HEK293 (cell line): ENCODE data around the gene NCKAP1.

Source experiments
- CTCF ChIA-PET: fragments of 350-600 bp; formaldehyde crosslinking; extraction: SDS; loops from one replicate; lab custom pipeline; 2021; ENCODE audit warnings: antibody characterized with exemption; lab: Yijun Ruan, JAX
- POLR2A ChIA-PET: fragments of 300-600 bp; formaldehyde crosslinking; extraction: SDS; loops from one replicate; lab custom pipeline; 2020; ENCODE audit warnings: antibody characterized with exemption, inconsistent platforms; lab: Yijun Ruan, JAX
- H3K27ac ChIP-seq: fragments of 200-500 bp; sonication (Bioruptor generic); 2 replicates; pipeline ENCODE4 v1.5.1; 2014; ENCODE audit warnings: low read depth, low read length, control low read depth, inconsistent platforms; ENCODE audit errors: extremely low read depth
- H3K36me3 ChIP-seq, 2 experiments: fragments of 200-500 bp in 1 of 2; sonication (Bioruptor generic) in 1 of 2; 1 replicate in 1 of 2; 2 replicates in 1 of 2; pipeline ENCODE4 v1.5.1; 2014 to 2017; ENCODE audit warnings: inconsistent platforms in 2 of 2, low read length in 2 of 2; ENCODE audit not compliant: control insufficient read depth in 2 of 2, insufficient read depth in 1 of 2
- H3K4me1 ChIP-seq: fragments of 200-500 bp; sonication (Bioruptor generic); 2 replicates; pipeline ENCODE4 v1.5.1; 2014; ENCODE audit warnings: mild to moderate bottlenecking, low read length, inconsistent platforms; ENCODE audit not compliant: control insufficient read depth, insufficient read depth
- H3K4me3 ChIP-seq: 2 replicates; pipeline ENCODE4 v1.5.1; 2011; ENCODE audit warnings: low read depth, mild to moderate bottlenecking, control low read depth, low read length, moderate library complexity
- H3K9me3 ChIP-seq: fragments of 200-500 bp; sonication (Bioruptor generic); 2 replicates; pipeline ENCODE4 v1.5.1; 2014; ENCODE audit warnings: low read depth, low read length, inconsistent platforms; ENCODE audit not compliant: control insufficient read depth, insufficient read depth
- PRDM10 ChIP-seq: fragments of 450-650 bp; formaldehyde crosslinking; IDR thresholded peaks from 2 replicates; pipeline ENCODE4 v1.5.1; 2016; ENCODE audit warnings: missing biosample characterization, missing genetic modification characterization
- SCRT1 ChIP-seq: fragments of 450-650 bp; formaldehyde crosslinking; IDR thresholded peaks from 2 replicates; pipeline ENCODE4 v1.5.1; 2016; ENCODE audit warnings: missing biosample characterization, missing genetic modification characterization, borderline replicate concordance
- WT1 ChIP-seq: fragments of 450-650 bp; formaldehyde crosslinking; IDR thresholded peaks from 2 replicates; pipeline ENCODE4 v1.5.1; 2016; ENCODE audit warnings: missing biosample characterization, missing genetic modification characterization
- ZBTB20 ChIP-seq: fragments of 450-650 bp; formaldehyde crosslinking; IDR thresholded peaks from 2 replicates; pipeline ENCODE4 v1.5.1; 2016; ENCODE audit warnings: missing biosample characterization, missing genetic modification characterization
- ZFP69B ChIP-seq: fragments of 450-650 bp; formaldehyde crosslinking; IDR thresholded peaks from 2 replicates; pipeline ENCODE4 v1.5.1; 2016; ENCODE audit warnings: missing biosample characterization, missing genetic modification characterization
- ZNF146 ChIP-seq: fragments of 450-650 bp; formaldehyde crosslinking; IDR thresholded peaks from 2 replicates; pipeline ENCODE4 v1.5.1; 2016; ENCODE audit warnings: missing biosample characterization, missing genetic modification characterization
- ZNF398 ChIP-seq: fragments of 450-650 bp; formaldehyde crosslinking; IDR thresholded peaks from 2 replicates; pipeline ENCODE4 v1.5.1; 2017; ENCODE audit warnings: missing biosample characterization, missing genetic modification characterization
- ZNF423 ChIP-seq: fragments of 450-650 bp; formaldehyde crosslinking; IDR thresholded peaks from 2 replicates; pipeline ENCODE4 v1.5.1; 2016; ENCODE audit warnings: missing biosample characterization, missing genetic modification characterization
- ZNF518A ChIP-seq: fragments of 450-650 bp; formaldehyde crosslinking; conservative IDR thresholded peaks from 2 replicates; pipeline ENCODE4 v1.5.1; 2016; ENCODE audit warnings: low read depth, missing biosample characterization, missing genetic modification characterization
- ZNF670 ChIP-seq: fragments of 450-650 bp; formaldehyde crosslinking; IDR thresholded peaks from 2 replicates; pipeline ENCODE4 v1.5.1; 2016; ENCODE audit warnings: missing biosample characterization, missing genetic modification characterization, low read depth
- TF ChIP-seq, protein P1 (sequence below): fragments of 450-650 bp; formaldehyde crosslinking; IDR thresholded peaks from 2 replicates; pipeline ENCODE4 v1.5.1; 2016; ENCODE audit warnings: missing biosample characterization, missing genetic modification characterization

NCKAP1 gene

DNA sequence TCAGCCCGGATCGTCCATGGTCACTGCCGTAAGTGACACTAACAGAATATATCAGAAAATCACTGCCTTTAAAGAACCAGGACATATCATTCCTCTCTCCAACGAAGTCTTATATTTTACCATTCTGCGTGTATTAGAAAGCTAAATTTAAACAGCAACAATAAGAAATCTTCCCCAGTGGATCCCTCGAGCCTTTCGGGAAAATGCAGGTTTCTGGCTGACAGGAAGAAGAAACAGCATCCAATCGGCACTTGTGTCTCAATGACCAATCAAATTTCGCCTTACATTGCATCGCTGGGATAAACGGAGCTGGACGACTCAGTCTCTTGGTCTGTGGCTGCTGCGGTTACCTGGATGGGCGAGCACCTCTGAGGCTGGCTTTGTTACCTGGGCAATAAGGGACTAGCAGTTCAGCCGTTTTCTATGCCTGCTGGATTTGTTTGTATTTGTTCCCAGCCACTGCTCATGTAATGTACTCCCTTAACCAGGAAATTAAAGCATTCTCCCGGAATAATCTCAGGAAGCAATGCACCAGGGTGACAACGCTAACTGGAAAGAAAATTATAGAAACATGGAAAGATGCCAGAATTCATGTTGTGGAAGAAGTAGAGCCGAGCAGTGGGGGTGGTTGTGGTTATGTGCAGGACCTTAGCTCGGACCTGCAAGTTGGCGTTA is 40.3 kb upstream of the NCKAP1 start, which contains the start of gene DUSP19 (continued):
- TF ChIP-seq PRDM10 (tag by site-specific recombination) (peak; percentile 95), ZFP69B (0 out of 2 replicates have a peak, but pooled peaks have one; percentile 19), ZBTB20 (tag by site-specific recombination) (peak; percentile 39), SCRT1 (no peak), ZNF670 (tag by site-specific recombination) (no peak), ZNF518A (tag by site-specific recombination) (0 out of 2 replicates have a peak, but pooled peaks have one; percentile 37), ZNF146 (tag by site-specific recombination) (no peak)
- TF ChIP-seq, protein P1, sequence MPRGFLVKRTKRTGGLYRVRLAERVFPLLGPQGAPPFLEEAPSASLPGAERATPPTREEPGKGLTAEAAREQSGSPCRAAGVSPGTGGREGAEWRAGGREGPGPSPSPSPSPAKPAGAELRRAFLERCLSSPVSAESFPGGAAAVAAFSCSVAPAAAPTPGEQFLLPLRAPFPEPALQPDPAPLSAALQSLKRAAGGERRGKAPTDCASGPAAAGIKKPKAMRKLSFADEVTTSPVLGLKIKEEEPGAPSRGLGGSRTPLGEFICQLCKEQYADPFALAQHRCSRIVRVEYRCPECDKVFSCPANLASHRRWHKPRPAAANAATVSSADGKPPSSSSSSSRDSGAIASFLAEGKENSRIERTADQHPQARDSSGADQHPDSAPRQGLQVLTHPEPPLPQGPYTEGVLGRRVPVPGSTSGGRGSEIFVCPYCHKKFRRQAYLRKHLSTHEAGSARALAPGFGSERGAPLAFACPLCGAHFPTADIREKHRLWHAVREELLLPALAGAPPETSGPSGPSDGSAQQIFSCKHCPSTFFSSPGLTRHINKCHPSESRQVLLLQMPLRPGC (tag by site-specific recombination): no peak

GRCh38 chr2:183078163-183078463 is 39.9 kb upstream of the NCKAP1 start:
- CTCF ChIA-PET: interaction anchor here (0.6 to 1.3 kb wide), 2 partner anchors 12 to 47 kb away, joined by 3 read pairs; no protein-coding TSS in a partner anchor
- peak overlapping the region; percentile 79 for H3K4me3 ChIP-seq
- peaks cover 5% of the 10 kb centered on the region; the same call in 1 of the 2 replicates for H3K4me1 ChIP-seq
- TF ChIP-seq ZNF423 (tag by site-specific recombination) (no peak), WT1 (tag by site-specific recombination) (no peak), ZNF398 (tag by site-specific recombination) (no peak)
- H3K9me3 ChIP-seq: no peaks in the 10 kb centered on the region
- H3K36me3 ChIP-seq: no peaks in the 10 kb centered on the region
- POLR2A ChIA-PET: interaction anchor here (1.3 to 2.8 kb wide), 3 partner anchors 15 to 86 kb away, joined by 3 to 18 read pairs (median 4); partner anchors contain the start of gene NUP35
- H3K27ac ChIP-seq: no peak overlapping the region
